ENCODE data around the gene PDAP1.

GRCh38 chr7:99433158-99433557 lies 24.8 kb upstream of the PDAP1 start:
- TF ChIP-seq YY1 (IDR thresholded peaks at IDR 0.05; ENCODE audit: extremely low read depth, insufficient replicate concordance, low read depth, low read length) (no peak), POLR2AphosphoS5 (IDR thresholded peaks at IDR 0.05; ENCODE audit: low read depth, low read length) (no peak), EZH2 (IDR thresholded peaks at IDR 0.05) (no peak), RAD21 (IDR thresholded peaks at IDR 0.05; ENCODE audit: low read depth) (no peak), ZNF274 (IDR thresholded peaks at IDR 0.05; ENCODE audit: low read depth, low read length) (no peak), EZH2phosphoT487 (IDR thresholded peaks at IDR 0.05; ENCODE audit: borderline replicate concordance) (no peak), POLR2A (IDR thresholded peaks at IDR 0.05; ENCODE audit: borderline replicate concordance, extremely low read depth, insufficient read depth, insufficient read length) (no peak), REST (IDR thresholded peaks at IDR 0.05; ENCODE audit: low read depth) (no peak), MAX (IDR thresholded peaks at IDR 0.05) (no peak), ZBTB33 (IDR thresholded peaks at IDR 0.05; ENCODE audit: extremely low read depth, insufficient replicate concordance, low read length) (no peak), SIN3A (IDR thresholded peaks at IDR 0.05; ENCODE audit: low read depth) (no peak)
- TF ChIP-seq, protein P1, sequence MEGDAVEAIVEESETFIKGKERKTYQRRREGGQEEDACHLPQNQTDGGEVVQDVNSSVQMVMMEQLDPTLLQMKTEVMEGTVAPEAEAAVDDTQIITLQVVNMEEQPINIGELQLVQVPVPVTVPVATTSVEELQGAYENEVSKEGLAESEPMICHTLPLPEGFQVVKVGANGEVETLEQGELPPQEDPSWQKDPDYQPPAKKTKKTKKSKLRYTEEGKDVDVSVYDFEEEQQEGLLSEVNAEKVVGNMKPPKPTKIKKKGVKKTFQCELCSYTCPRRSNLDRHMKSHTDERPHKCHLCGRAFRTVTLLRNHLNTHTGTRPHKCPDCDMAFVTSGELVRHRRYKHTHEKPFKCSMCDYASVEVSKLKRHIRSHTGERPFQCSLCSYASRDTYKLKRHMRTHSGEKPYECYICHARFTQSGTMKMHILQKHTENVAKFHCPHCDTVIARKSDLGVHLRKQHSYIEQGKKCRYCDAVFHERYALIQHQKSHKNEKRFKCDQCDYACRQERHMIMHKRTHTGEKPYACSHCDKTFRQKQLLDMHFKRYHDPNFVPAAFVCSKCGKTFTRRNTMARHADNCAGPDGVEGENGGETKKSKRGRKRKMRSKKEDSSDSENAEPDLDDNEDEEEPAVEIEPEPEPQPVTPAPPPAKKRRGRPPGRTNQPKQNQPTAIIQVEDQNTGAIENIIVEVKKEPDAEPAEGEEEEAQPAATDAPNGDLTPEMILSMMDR (IDR thresholded peaks at IDR 0.05 in 2 of 3, conservative IDR thresholded peaks at IDR 0.05 in 1 of 3; ENCODE audit: borderline replicate concordance in 1 of 3, insufficient read depth in 1 of 3, low read depth in 2 of 3, low read length in 2 of 3), result no peak
